ENCODE measurements around the gene ZBTB48.
A peak's percentile ranks its signal among the peaks of the same experiment; 100 is the strongest.
"Not testable (repeated sequence)": the region's sequence is repeated elsewhere in the genome, so short reads cannot be mapped to it uniquely, and the experiment has no call there.

Gene ZBTB48

DNA sequence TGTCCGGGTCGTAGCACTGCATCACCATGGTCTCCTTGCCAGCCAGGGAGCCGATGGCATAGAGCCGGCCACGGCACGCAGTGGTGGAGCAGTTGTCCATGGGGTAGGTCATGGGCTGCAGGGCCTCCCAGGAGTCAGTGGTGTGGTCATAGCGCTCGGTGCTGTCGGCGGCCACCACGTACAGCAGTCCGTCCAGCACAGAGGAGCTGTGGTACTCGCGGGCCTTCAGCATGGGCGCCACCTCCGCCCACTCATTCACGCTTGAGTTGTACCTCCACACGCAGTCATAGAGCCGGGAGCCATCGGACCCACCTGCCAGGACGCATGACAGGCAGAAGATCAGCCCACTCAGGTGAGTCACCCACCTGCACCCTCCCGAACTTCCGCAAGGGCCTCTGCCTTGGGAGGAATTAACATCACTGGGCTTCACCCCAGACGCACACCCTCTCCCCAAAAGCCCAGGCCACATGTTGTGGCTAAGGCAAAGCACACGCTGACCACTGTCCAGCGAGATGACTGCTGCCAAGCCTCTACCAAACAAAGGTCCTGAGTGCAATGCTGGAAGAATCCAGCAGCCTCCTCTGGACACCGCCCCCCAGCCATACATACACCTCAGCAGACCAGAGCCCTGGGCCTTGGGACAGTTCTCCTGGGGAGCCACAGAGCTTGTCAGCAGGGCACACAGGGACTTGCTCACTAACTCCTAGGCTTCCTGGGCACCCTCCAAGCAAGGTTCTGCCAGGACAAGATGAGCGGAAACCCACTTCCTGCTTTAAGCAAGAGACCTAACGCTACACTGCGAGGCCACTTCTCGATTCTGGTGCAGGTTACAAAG lies 19.6 kb downstream of the ZBTB48 start:
- no peaks in the 10 kb centered on the region for H3K9me3 ChIP-seq (ENCODE audit: insufficient read depth, low read length)
- H3K27me3 ChIP-seq (ENCODE audit: insufficient read depth, insufficient read length) = no peaks in the 10 kb centered on the region
- no peak overlapping the region for H3K4me3 ChIP-seq (ENCODE audit: insufficient read length, low read depth)
- no peak for DNase-seq (ENCODE audit: low read depth, low spot score)
- TF ChIP-seq YY1 (IDR thresholded peaks at IDR 0.05; ENCODE audit: insufficient read depth, insufficient read length) (no peak), SUZ12 (IDR thresholded peaks at IDR 0.05; ENCODE audit: extremely low read depth, insufficient read depth, insufficient read length) (no peak), ZNF274 (IDR thresholded peaks at IDR 0.05; ENCODE audit: low read depth, low read length) (no peak)
- peaks cover 60% of the 10 kb centered on the region for H3K36me3 ChIP-seq (ENCODE audit: insufficient read depth, insufficient read length, low read length)
- H3K4me1 ChIP-seq (ENCODE audit: insufficient read depth, insufficient read length) = peaks cover 6% of the 10 kb centered on the region
- no peak overlapping the region for H3K9ac ChIP-seq (ENCODE audit: insufficient read length, low read depth)

DNA sequence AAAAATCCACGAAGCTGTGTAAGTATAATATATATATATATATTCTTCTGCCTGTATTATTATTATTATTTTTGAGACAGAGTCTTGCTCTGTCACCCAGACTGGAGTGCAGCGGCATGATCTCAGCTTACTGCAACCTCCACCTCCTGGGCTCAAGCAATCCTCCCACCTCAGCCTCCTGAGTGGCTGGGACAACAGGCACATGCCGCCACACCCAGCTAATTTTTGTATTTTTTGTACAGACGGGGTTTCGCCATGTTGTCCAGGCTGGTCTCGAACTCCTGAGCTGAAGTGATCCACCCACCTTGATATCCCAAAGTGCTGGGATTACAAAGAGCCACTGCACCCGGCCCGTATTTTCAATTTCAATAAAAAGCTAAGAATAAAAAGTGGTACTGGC lies 20.2 kb downstream of the ZBTB48 start:
- not testable (repeated sequence) for DNase-seq (ENCODE audit: low read depth, low spot score)

DNA sequence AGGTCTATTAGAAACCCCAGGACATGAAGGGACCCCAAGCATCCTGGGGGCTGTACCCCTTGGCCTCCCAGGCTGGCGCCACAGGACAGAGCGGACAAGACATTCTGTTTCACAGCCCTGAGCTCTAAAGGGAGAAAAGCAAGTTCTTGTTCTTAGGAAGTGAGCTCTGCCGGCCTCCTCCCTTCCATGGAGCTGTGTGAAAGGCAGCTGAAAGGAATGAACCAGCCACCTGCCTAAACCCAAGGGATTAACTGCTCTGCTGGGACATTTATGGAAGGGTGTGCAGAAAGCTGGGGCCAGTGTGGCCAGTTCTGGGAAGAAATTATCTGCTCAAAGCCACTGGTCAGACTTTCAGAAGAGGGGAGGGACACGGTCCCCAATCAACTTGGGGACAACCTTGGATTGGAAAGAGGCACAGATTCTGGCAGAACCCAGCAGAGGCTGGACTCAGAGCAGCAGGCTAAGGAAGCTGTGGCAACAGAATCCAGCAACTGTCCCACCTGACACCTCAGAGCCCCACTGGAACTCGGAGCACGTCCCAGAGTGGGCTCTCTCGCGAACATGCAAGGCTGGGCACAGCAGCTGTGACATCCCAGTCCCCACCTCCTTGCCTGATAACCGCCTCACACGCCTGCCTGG lies 20.7 kb downstream of the ZBTB48 start:
- Histone ChIP-seq H3K9ac (ENCODE audit: insufficient read length, low read depth) (peak overlapping the region; percentile 96), H3K4me1 (ENCODE audit: insufficient read depth, insufficient read length) (peaks cover 6% of the 10 kb centered on the region), H3K36me3 (ENCODE audit: insufficient read depth, insufficient read length, low read length) (peaks cover 50% of the 10 kb centered on the region), H3K4me3 (ENCODE audit: insufficient read length, low read depth) (peak overlapping the region; percentile 99), H3K27me3 (ENCODE audit: insufficient read depth, insufficient read length) (no peaks in the 10 kb centered on the region), H3K9me3 (ENCODE audit: insufficient read depth, low read length) (no peaks in the 10 kb centered on the region)
- no peak for TF ChIP-seq YY1 (IDR thresholded peaks at IDR 0.05; ENCODE audit: insufficient read depth, insufficient read length)
- TF ChIP-seq SUZ12 (IDR thresholded peaks at IDR 0.05; ENCODE audit: extremely low read depth, insufficient read depth, insufficient read length) = no peak
- TF ChIP-seq ZNF274 (IDR thresholded peaks at IDR 0.05; ENCODE audit: low read depth, low read length) = no peak
- no peak for DNase-seq (ENCODE audit: low read depth, low spot score)

More for the DNA sequence above, 20.2 kb downstream of the ZBTB48 start:
- H3K4me1 ChIP-seq (ENCODE audit: insufficient read depth, insufficient read length); H3K9ac ChIP-seq (ENCODE audit: insufficient read length, low read depth); H3K27me3 ChIP-seq (ENCODE audit: insufficient read depth, insufficient read length); H3K9me3 ChIP-seq (ENCODE audit: insufficient read depth, low read length): not testable (repeated sequence)
- H3K36me3 ChIP-seq (ENCODE audit: insufficient read depth, insufficient read length, low read length) = peaks cover 55% of the 10 kb centered on the region
- peak overlapping the region; percentile 99 for H3K4me3 ChIP-seq (ENCODE audit: insufficient read length, low read depth)

DNA sequence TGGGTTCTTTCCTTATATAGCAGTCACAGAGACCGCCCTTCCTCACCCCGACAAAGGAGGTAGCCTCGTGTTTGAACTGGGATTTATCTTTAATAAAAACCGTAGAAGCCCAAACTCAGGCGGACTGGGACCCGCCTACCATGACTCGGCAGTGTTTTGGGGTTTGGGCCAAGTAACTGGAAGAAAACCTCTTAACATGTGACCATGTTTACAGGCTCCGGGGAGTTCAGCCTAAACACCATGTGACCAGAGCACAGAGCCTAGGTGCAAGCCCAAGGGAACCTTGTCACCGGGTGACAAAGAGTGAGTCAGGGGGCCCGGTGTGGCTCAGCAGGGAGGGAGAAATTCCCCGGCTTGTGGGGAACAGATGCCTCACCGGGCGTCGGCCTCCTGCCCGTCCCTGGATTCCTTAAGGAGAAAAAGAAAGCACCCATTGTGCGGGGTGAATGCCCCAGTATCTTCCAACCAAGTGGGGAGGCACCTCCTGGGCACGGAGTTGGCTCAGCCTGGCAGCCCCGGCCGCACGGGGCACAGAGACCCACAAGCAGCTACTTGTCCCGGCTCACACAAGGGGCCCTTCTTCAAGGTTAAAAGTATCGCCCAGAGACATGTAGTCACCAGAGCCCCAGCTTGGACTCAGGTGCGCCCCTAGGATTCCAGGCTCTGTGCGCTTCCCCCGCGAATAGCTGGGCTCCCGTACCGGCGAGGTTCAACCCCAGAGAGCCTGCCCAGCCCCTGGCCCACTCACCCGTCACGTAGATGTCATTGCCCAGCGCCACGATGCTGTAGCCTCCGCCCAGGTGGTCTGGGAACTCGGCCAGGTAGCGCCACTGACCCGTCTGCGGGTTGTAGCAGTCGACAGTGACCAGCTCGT lies 21.5 kb downstream of the ZBTB48 start:
- TF ChIP-seq YY1 (IDR thresholded peaks at IDR 0.05; ENCODE audit: insufficient read depth, insufficient read length) = no peak
- no peak for TF ChIP-seq SUZ12 (IDR thresholded peaks at IDR 0.05; ENCODE audit: extremely low read depth, insufficient read depth, insufficient read length)
- TF ChIP-seq ZNF274 (IDR thresholded peaks at IDR 0.05; ENCODE audit: low read depth, low read length) = no peak
- Histone ChIP-seq H3K27me3 (ENCODE audit: insufficient read depth, insufficient read length) (no peaks in the 10 kb centered on the region), H3K4me1 (ENCODE audit: insufficient read depth, insufficient read length) (peaks cover 6% of the 10 kb centered on the region), H3K4me3 (ENCODE audit: insufficient read length, low read depth) (peak overlapping the region; percentile 99), H3K36me3 (ENCODE audit: insufficient read depth, insufficient read length, low read length) (peaks cover 42% of the 10 kb centered on the region), H3K9me3 (ENCODE audit: insufficient read depth, low read length) (no peaks in the 10 kb centered on the region), H3K9ac (ENCODE audit: insufficient read length, low read depth) (peak overlapping the region; percentile 96)
- no peak for DNase-seq (ENCODE audit: low read depth, low spot score)

DNA sequence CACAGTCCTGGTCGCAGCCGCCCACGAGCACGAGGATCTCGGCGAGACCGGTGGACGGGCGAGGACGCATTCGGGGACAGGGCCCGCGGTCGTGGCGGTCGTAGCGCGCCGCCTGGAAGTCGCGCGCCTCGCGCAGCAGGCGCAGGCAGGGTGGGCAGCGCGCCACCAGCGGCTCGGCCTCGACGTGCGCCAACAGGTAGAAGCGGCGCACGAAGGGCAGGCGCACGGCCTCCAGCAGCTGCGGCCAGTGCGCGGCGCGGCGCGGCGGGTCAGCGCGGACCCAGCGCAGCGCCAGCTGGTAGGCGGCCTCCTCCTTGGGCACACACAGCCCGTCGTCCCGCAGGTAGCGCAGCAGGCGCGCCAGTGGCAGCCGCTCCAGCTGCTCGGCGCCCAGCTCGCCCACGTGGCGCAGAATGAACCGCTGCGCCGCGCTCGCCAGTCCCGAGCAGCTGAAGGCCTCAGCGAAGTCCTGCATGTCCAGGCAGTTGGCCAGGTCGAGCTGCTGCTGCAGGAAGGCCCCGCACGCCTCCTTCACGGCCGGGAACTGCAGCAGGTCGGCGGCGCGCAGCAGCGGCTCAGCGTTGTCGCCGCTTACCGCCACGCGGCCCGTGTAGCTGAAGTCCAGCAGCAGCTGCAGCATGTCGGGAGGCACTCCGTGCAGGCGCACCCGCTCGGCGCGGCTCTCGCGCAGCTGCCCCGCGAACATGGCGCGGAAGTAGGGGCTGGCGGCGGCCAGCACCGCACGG lies 22.3 kb downstream of the ZBTB48 start:
- Histone ChIP-seq H3K36me3 (ENCODE audit: insufficient read depth, insufficient read length, low read length) (peaks cover 34% of the 10 kb centered on the region), H3K4me3 (ENCODE audit: insufficient read length, low read depth) (peak overlapping the region; percentile 99), H3K4me1 (ENCODE audit: insufficient read depth, insufficient read length) (peaks cover 6% of the 10 kb centered on the region), H3K9ac (ENCODE audit: insufficient read length, low read depth) (peak overlapping the region; percentile 96), H3K9me3 (ENCODE audit: insufficient read depth, low read length) (no peaks in the 10 kb centered on the region), H3K27me3 (ENCODE audit: insufficient read depth, insufficient read length) (no peaks in the 10 kb centered on the region)
- no peak for DNase-seq (ENCODE audit: low read depth, low spot score)
- TF ChIP-seq SUZ12 (IDR thresholded peaks at IDR 0.05; ENCODE audit: extremely low read depth, insufficient read depth, insufficient read length) (no peak), YY1 (IDR thresholded peaks at IDR 0.05; ENCODE audit: insufficient read depth, insufficient read length) (no peak), ZNF274 (IDR thresholded peaks at IDR 0.05; ENCODE audit: low read depth, low read length) (no peak)

DNA sequence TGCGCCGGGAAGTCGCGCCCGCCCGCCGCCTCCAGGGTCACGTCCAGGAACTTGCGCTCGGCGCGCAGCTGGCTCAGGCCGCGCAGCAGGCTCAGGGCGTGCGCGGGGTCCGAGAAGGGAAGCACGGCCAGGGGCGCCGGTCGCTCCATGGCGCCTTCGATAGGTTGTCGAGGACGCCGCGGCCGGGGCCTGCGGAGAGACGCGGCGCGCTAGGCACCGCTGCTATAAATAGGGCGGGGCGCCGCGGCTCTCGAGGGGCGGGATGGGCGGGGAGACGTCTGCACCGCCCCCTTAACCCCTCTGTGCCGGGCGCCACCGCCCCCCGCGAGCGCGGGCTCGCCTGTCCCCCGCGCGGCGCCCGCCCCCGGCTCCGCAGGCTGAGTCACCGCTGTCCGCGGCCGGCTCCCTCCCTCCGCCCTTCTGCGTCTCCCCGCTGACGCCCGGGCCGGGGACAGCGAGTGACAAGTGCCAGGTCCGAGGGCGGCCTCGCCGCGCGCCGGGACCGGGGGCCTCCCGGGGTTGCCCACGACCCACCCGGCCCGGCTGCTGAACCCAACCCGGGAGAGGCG lies 23.0 kb downstream of the ZBTB48 start, which contains the start of gene KLHL21:
KLHL21 (minus strand) TSS at position 201 of the 569 bp plus-strand sequence; CDS start at position 149, 52 bp downstream.
- no peak for DNase-seq (ENCODE audit: low read depth, low spot score)
- Histone ChIP-seq H3K9ac (ENCODE audit: insufficient read length, low read depth) (peak within 1 kb of the TSS; percentile 96), H3K27me3 (ENCODE audit: insufficient read depth, insufficient read length) (no peaks in the 10 kb centered on the region), H3K4me1 (ENCODE audit: insufficient read depth, insufficient read length) (peaks cover 6% of the 10 kb centered on the region), H3K4me3 (ENCODE audit: insufficient read length, low read depth) (peak within 1 kb of the TSS; percentile 99), H3K36me3 (ENCODE audit: insufficient read depth, insufficient read length, low read length) (peaks cover 28% of the 10 kb centered on the region), H3K9me3 (ENCODE audit: insufficient read depth, low read length) (no peaks in the 10 kb centered on the region)
- TF ChIP-seq YY1 (IDR thresholded peaks at IDR 0.05; ENCODE audit: insufficient read depth, insufficient read length) = no peak
- no peak for TF ChIP-seq SUZ12 (IDR thresholded peaks at IDR 0.05; ENCODE audit: extremely low read depth, insufficient read depth, insufficient read length)
- TF ChIP-seq ZNF274 (IDR thresholded peaks at IDR 0.05; ENCODE audit: low read depth, low read length) = no peak
